Trophoblast cell (in vitro differentiated cells and primary cell): ENCODE data around the gene PPAT.
"Not testable (repeated sequence)": the region's sequence is repeated elsewhere in the genome, so short reads cannot be mapped to it uniquely, and the experiment has no call there.

Experiments
- DNase-seq, 2 donors: peaks; one replicate each; pipeline ENCODE4 v3.0.0-alpha.2; 2016
- H2AFZ ChIP-seq: 2 replicates; pipeline ENCODE4 v1.6.1; 2013; ENCODE audit warnings: low read length, moderate library complexity, mild to moderate bottlenecking; ENCODE audit not compliant: insufficient read depth, poor library complexity
- H2AK5ac ChIP-seq: 2 replicates; pipeline ENCODE4 v1.6.1; 2013; ENCODE audit warnings: mild to moderate bottlenecking, low read length
- H2BK120ac ChIP-seq: 2 replicates; pipeline ENCODE4 v1.6.1; 2013; ENCODE audit warnings: low read length, mild to moderate bottlenecking, moderate library complexity; ENCODE audit not compliant: insufficient read depth, poor library complexity
- H2BK12ac ChIP-seq: 2 replicates; pipeline ENCODE4 v1.6.1; 2013; ENCODE audit warnings: mild to moderate bottlenecking, low read length, moderate library complexity
- H2BK5ac ChIP-seq: 2 replicates; pipeline ENCODE4 v1.6.1; 2013; ENCODE audit warnings: low read length, low read depth, moderate library complexity, mild to moderate bottlenecking; ENCODE audit not compliant: poor library complexity
- H3K14ac ChIP-seq: 2 replicates; pipeline ENCODE4 v1.6.1; 2013; ENCODE audit warnings: mild to moderate bottlenecking, low read length
- H3K18ac ChIP-seq: 2 replicates; pipeline ENCODE4 v1.6.1; 2013; ENCODE audit warnings: mild to moderate bottlenecking, low read length
- H3K23ac ChIP-seq: 2 replicates; pipeline ENCODE4 v1.6.1; 2013; ENCODE audit warnings: low read length
- H3K27ac ChIP-seq: 2 replicates; pipeline ENCODE4 v1.5.1; 2013; ENCODE audit warnings: low read depth, mild to moderate bottlenecking, inconsistent platforms, low read length, moderate library complexity
- H3K27me3 ChIP-seq: 2 replicates; pipeline ENCODE4 v1.6.1; 2013; ENCODE audit warnings: inconsistent platforms, mild to moderate bottlenecking, low read length, moderate library complexity; ENCODE audit not compliant: insufficient read depth
- H3K36me3 ChIP-seq, 2 experiments: 1 replicate in 1 of 2; 2 replicates in 1 of 2; pipeline ENCODE4 v1.6.1; 2013; ENCODE audit warnings: low read length in 2 of 2, mild to moderate bottlenecking in 2 of 2, moderate library complexity in 1 of 2; ENCODE audit not compliant: insufficient read depth in 2 of 2, control insufficient read depth in 1 of 2
- H3K4ac ChIP-seq: 2 replicates; pipeline ENCODE4 v1.6.1; 2013; ENCODE audit warnings: low read depth, mild to moderate bottlenecking, low read length, moderate library complexity
- H3K4me1 ChIP-seq, 2 experiments: 1 replicate in 1 of 2; 2 replicates in 1 of 2; pipeline ENCODE4 v1.6.1; 2013; ENCODE audit warnings: low read length in 2 of 2, mild to moderate bottlenecking in 2 of 2, moderate library complexity in 1 of 2; ENCODE audit not compliant: insufficient read depth in 2 of 2, control insufficient read depth in 1 of 2
- H3K4me2 ChIP-seq: 2 replicates; pipeline ENCODE4 v1.6.1; 2013; ENCODE audit warnings: inconsistent platforms, mild to moderate bottlenecking, low read length, moderate library complexity
- H3K4me3 ChIP-seq: 2 replicates; pipeline ENCODE4 v1.5.1; 2013; ENCODE audit warnings: mild to moderate bottlenecking, low read depth, low read length, inconsistent platforms
- H3K79me1 ChIP-seq: one replicate; pipeline ENCODE4 v1.6.1; 2013; ENCODE audit warnings: low read length
- H3K79me2 ChIP-seq: 2 replicates; pipeline ENCODE4 v1.6.1; 2013; ENCODE audit warnings: low read length, mild to moderate bottlenecking; ENCODE audit not compliant: control insufficient read depth, insufficient read depth, poor library complexity
- H3K9ac ChIP-seq: 2 replicates; pipeline ENCODE4 v1.6.1; 2013; ENCODE audit warnings: mild to moderate bottlenecking, low read length
- H3K9me3 ChIP-seq: 2 replicates; pipeline ENCODE4 v1.6.1; 2013; ENCODE audit warnings: low read depth, mild to moderate bottlenecking, control low read depth, inconsistent platforms, low read length; ENCODE audit not compliant: insufficient read depth
- H4K12ac ChIP-seq: 2 replicates; pipeline ENCODE4 v1.6.1; 2013; ENCODE audit warnings: low read depth, mild to moderate bottlenecking, low read length, moderate library complexity
- H4K8ac ChIP-seq: 2 replicates; pipeline ENCODE4 v1.6.1; 2013; ENCODE audit warnings: low read depth, mild to moderate bottlenecking, low read length, moderate library complexity
- H4K91ac ChIP-seq: one replicate; pipeline ENCODE4 v1.6.1; 2013; ENCODE audit warnings: low read depth, mild to moderate bottlenecking, low read length, moderate library complexity
- WGBS: extraction: QIAGEN DNeasy Blood & Tissue Kit; methylation state at CpG from one replicate; pipeline ENCODE4 v1.1.7; 2013; ENCODE audit warnings: missing lambda C conversion rate; ENCODE audit not compliant: insufficient read length, insufficient coverage; ENCODE audit errors: extremely low coverage; 5-methylcytosine and 5-hydroxymethylcytosine counted together

The PPAT gene

GRCh38 chr4:56362981-56363380 lies 72.4 kb downstream of the PPAT start:
- not testable (repeated sequence) for H2BK5ac ChIP-seq, H3K9ac ChIP-seq, H3K23ac ChIP-seq, H2BK12ac ChIP-seq, H3K18ac ChIP-seq, H3K79me2 ChIP-seq, H4K12ac ChIP-seq, H2BK120ac ChIP-seq, H3K9me3 ChIP-seq, H4K91ac ChIP-seq, H3K4me3 ChIP-seq, H3K27ac ChIP-seq, H3K4me1 ChIP-seq, H3K27me3 ChIP-seq, H3K36me3 ChIP-seq, H3K79me1 ChIP-seq, H3K4me2 ChIP-seq, H3K14ac ChIP-seq, H2AK5ac ChIP-seq, H4K8ac ChIP-seq, H3K4ac ChIP-seq, DNase-seq, H2AFZ ChIP-seq
- WGBS = no CpG with 5 or more reads among the region's 12 CpGs

GRCh38 chr4:56360071-56360470 lies 75.3 kb downstream of the PPAT start:
- no peak overlapping the region for H4K8ac ChIP-seq
- no peak overlapping the region for H3K4me3 ChIP-seq
- no peaks in the 10 kb centered on the region for H3K27me3 ChIP-seq
- H2BK5ac ChIP-seq = no peak overlapping the region
- no peak overlapping the region for H2AK5ac ChIP-seq
- no peak overlapping the region for H3K27ac ChIP-seq
- no peak overlapping the region for H3K4me2 ChIP-seq
- no peaks in the 10 kb centered on the region for H3K79me2 ChIP-seq
- no peaks in the 10 kb centered on the region for H3K79me1 ChIP-seq
- DNase-seq = no peak
- H2BK12ac ChIP-seq = no peak overlapping the region
- no peak overlapping the region for H3K14ac ChIP-seq
- H3K36me3 ChIP-seq = peaks cover 3 to 7% of the 10 kb centered on the region in 2 experiments
- no peaks in the 10 kb centered on the region for H3K4me1 ChIP-seq
- H3K18ac ChIP-seq = no peak overlapping the region
- H2BK120ac ChIP-seq = no peak overlapping the region
- H3K9me3 ChIP-seq = peaks cover 5% of the 10 kb centered on the region
- H3K4ac ChIP-seq = no peak overlapping the region
- H3K9ac ChIP-seq = no peak overlapping the region
- no peak overlapping the region for H4K91ac ChIP-seq
- H4K12ac ChIP-seq = no peak overlapping the region
- no peak overlapping the region for H3K23ac ChIP-seq
- no peak overlapping the region for H2AFZ ChIP-seq

DNA sequence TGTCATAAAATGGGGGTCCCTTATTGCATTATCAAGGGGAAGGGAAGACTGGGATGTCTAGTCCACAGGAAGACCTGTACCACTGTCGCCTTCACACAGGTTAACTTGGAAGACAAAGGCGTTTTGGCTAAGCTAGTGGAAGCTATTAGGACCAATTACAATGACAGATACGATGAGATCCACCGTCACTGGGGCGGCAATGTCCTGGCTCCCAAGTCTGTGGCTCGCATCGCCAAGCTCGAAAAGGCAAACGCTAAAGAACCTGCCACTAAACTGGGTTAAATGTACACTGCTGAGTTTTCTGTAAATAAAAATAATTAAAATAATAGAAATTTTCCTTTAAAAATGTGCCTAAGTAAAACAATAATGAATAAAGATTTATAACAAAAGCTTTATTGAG lies 78.8 kb downstream of the PPAT start:
- Histone ChIP-seq H2BK5ac (no peak overlapping the region), H3K4me2 (no peak overlapping the region), H3K14ac (no peak overlapping the region), H3K4ac (no peak overlapping the region), H2AFZ (no peak overlapping the region), H3K18ac (no peak overlapping the region), H2BK120ac (no peak overlapping the region), H3K79me1 (no peaks in the 10 kb centered on the region), H2BK12ac (no peak overlapping the region), H4K12ac (no peak overlapping the region), H3K27me3 (no peaks in the 10 kb centered on the region), H3K4me3 (no peak overlapping the region), H3K4me1 (no peaks in the 10 kb centered on the region), H3K9me3 (no peaks in the 10 kb centered on the region), H2AK5ac (no peak overlapping the region), H3K79me2 (no peaks in the 10 kb centered on the region), H4K91ac (no peak overlapping the region), H3K23ac (no peak overlapping the region), H3K27ac (no peak overlapping the region), H3K36me3 (peaks cover under 1 to 2% of the 10 kb centered on the region in 2 experiments), H4K8ac (no peak overlapping the region), H3K9ac (no peak overlapping the region)
- DNase-seq = no peak
- no CpG with 5 or more reads among the region's 9 CpGs for WGBS

- Histone ChIP-seq H2BK12ac (no peak overlapping the region), H2BK5ac (no peak overlapping the region), H3K27ac (no peak overlapping the region), H3K79me2 (no peaks in the 10 kb centered on the region), H4K91ac (no peak overlapping the region), H3K14ac (no peak overlapping the region), H2AK5ac (no peak overlapping the region), H3K27me3 (no peaks in the 10 kb centered on the region), H3K9ac (no peak overlapping the region), H4K12ac (no peak overlapping the region), H3K36me3 (no peaks in the 10 kb centered on the region), H3K4me1 (no peaks in the 10 kb centered on the region), H3K79me1 (no peaks in the 10 kb centered on the region), H3K18ac (no peak overlapping the region), H3K4me3 (no peak overlapping the region), H4K8ac (no peak overlapping the region), H3K9me3 (no peaks in the 10 kb centered on the region), H2BK120ac (no peak overlapping the region), H3K23ac (no peak overlapping the region), H3K4me2 (no peak overlapping the region), H2AFZ (no peak overlapping the region), H3K4ac (no peak overlapping the region)
- DNase-seq = peak in 1 of 2 donors; percentile 11
- WGBS = no CpG with 5 or more reads among the region's 3 CpGs
Observed at GRCh38 chr4:56348576-56348975, 86.8 kb downstream of the PPAT start.
